Neural progenitor cell (in vitro differentiated cells): ENCODE results near the gene CDS2.

ENCODE experiments used
- CTCF ChIP-seq: fragments of 200-600 bp; sonication (generic); IDR thresholded peaks from 2 replicates; pipeline ENCODE4 v1.5.1; 2017; ENCODE audit warnings: antibody characterized with exemption, mild to moderate bottlenecking
- EZH2 ChIP-seq: fragments of 200-600 bp; sonication (generic); IDR thresholded peaks from 2 replicates; pipeline ENCODE4 v1.6.1; 2017; ENCODE audit warnings: antibody characterized with exemption, mild to moderate bottlenecking, moderate library complexity

GRCh38 chr20:5153152-5153467 lies 26.3 kb downstream of the CDS2 start:
- TF ChIP-seq CTCF (no peak), EZH2 (no peak)
